ENCODE measurements around the gene FECH.
A peak's percentile ranks its signal among the peaks of the same experiment; 100 is the strongest.
"Not testable (repeated sequence)": the region's sequence is repeated elsewhere in the genome, so short reads cannot be mapped to it uniquely, and the experiment has no call there.

Gene FECH

DNA sequence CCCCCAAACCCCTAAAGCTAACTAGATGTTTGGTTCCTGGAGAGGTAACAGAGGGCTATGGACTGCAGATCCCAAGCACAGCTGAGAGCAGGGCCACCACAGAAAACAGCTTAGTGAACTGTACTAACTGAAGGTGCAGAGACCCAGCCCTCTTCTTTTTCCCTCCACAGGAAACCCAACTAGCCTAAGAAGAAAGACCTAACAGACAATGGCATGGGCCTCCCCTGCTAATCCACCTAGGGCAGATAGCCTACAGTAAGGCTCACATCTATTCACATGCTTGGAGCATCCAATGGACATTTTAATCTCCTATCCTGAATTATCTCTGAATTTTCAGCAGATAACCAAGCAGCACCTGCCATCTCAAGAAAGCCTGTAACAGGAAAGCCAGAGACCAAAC, 8.8 kb upstream of the FECH start:
- no peak for DNase-seq (ENCODE audit: low read depth in 2 of 2)
- TF ChIP-seq, protein P1, sequence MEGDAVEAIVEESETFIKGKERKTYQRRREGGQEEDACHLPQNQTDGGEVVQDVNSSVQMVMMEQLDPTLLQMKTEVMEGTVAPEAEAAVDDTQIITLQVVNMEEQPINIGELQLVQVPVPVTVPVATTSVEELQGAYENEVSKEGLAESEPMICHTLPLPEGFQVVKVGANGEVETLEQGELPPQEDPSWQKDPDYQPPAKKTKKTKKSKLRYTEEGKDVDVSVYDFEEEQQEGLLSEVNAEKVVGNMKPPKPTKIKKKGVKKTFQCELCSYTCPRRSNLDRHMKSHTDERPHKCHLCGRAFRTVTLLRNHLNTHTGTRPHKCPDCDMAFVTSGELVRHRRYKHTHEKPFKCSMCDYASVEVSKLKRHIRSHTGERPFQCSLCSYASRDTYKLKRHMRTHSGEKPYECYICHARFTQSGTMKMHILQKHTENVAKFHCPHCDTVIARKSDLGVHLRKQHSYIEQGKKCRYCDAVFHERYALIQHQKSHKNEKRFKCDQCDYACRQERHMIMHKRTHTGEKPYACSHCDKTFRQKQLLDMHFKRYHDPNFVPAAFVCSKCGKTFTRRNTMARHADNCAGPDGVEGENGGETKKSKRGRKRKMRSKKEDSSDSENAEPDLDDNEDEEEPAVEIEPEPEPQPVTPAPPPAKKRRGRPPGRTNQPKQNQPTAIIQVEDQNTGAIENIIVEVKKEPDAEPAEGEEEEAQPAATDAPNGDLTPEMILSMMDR (IDR thresholded peaks at IDR 0.05; ENCODE audit: low read depth, low read length): no peak

DNA sequence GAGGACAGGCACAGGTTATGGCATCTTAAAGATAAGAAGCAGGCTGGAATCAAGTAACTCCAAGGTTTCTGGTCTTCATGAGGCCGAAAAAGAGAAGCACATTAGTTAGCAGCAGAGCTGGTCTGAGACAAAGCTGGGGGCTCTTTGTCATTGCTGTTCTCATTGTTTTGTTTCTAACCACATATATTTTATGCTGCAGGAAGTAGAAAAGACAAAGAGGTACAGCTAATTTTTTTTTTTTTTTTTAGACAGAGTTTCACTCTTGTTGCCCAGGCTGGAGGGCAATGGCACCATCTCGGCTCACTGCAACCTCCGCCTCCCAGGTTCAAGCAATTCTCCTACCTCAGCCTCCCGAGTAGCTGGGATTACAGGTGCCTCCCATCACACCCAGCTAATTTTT, 6.2 kb upstream of the FECH start:
- peak in 1 of 2 donors; percentile 10 for DNase-seq (ENCODE audit: low read depth in 2 of 2)

More for the DNA sequence above, 8.8 kb upstream of the FECH start:
- H3K4me3 ChIP-seq (replicated peaks in 1 of 2; ENCODE audit: low read depth in 2 of 2, low read length in 2 of 2): no peak overlapping the region

DNA sequence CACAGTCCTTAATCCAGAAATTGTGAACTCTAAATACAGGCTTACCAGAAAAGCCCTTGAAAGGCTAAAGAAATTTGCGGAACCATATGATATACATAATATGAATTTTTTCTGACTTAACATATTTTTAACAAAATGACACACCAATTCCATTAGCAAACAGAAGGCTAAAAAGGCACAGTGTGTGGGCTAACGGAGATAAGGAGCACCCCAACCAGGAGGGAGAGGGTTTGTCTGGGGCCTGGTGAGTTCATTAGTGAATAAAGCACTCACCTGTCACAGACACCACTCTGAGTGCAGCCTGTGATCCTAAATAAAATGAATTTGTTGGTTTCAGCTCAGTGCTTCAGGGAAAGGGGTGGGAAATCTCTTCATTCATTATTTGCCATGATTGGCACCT, 2.7 kb upstream of the FECH start:
- TF ChIP-seq, protein P1 (IDR thresholded peaks at IDR 0.05; ENCODE audit: low read depth, low read length): no peak
- no peak for DNase-seq (ENCODE audit: low read depth in 2 of 2)
- no peak overlapping the region for H3K4me3 ChIP-seq (replicated peaks in 1 of 2; ENCODE audit: low read depth in 2 of 2, low read length in 2 of 2)

More for the DNA sequence above, 6.2 kb upstream of the FECH start:
- not testable (repeated sequence) for H3K4me3 ChIP-seq (replicated peaks in 1 of 2; ENCODE audit: low read depth in 2 of 2, low read length in 2 of 2)

DNA sequence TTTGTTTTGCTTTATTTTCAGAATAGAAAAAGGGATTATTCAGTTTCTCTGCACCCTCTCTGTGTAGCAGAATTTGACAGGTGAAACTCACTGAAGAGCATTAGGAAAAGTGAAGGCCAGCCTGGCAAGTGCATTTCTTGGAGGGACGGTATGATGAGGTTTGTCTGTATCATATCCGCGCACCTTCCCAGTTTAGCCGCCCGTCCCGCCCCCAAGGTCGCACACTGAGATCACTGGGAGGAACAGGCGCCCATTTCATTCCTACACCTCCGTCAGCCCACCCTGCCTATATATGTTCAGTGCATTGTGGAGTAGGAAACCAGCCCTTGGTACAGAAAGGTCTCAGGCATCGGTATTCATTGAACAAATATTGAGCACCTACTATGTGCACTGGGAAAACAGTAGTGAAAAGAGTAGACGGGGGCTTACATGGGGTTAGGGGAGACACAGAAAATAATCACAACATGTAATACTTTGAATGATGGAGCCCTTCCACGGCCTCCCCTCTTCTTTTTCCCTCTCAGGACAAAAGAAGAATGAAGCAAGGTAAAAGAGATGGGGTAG, 678 bp upstream of the FECH start:
- TF ChIP-seq, protein P1 (IDR thresholded peaks at IDR 0.05; ENCODE audit: low read depth, low read length): no peak
- H3K4me3 ChIP-seq (replicated peaks in 1 of 2; ENCODE audit: low read depth in 2 of 2, low read length in 2 of 2): peak overlapping the region in 1 of 2 donors; percentile 80
- DNase-seq (ENCODE audit: low read depth in 2 of 2): no peak

DNA sequence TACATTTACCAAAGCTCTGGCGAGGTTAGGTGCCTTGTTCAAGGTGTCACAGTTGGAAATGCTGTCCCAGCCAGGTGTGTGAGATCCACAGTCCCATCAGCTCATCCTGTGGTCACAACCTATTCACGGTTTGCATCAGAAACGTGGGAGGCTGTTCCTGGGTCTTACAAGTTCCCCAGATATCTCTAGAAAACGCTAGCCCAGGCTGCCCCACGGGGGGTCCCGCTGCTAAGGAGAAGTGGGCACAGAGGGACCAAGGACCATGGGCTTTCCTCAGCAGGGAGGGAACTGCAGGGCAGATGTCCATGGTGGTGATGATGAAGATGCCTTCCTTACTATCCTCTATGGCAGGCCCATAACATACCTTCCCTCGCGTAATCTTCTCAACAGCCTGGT, 649 bp downstream of the FECH start:
- peak overlapping the region; percentile 80 for H3K4me3 ChIP-seq (replicated peaks in 1 of 2; ENCODE audit: low read depth in 2 of 2, low read length in 2 of 2)
- TF ChIP-seq, protein P1 (IDR thresholded peaks at IDR 0.05; ENCODE audit: low read depth, low read length): no peak
- peak; percentile 1 to 3 for DNase-seq (ENCODE audit: low read depth in 2 of 2)

DNA sequence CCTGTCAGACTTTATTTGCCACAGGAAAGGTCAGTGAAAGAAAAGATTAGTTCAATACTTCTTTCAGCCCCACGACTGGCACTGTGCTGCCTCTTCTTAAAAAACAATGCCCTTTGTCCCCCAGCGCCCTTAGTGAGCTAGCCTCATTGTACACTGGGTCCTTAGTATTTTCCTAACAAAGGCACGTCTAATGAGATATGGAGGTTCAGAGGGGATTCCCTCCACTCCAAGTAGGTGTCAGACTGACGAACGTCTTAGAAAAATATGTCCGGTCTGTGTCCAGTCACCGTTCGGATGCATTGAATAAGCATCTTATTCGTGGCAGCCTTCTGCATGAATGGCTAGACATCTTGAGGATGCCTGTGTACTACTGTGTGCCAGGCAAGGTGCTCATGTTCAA, 1.1 kb downstream of the FECH start:
- peak; percentile 3 to 16 for DNase-seq (ENCODE audit: low read depth in 2 of 2)
- peak overlapping the region; percentile 80 for H3K4me3 ChIP-seq (replicated peaks in 1 of 2; ENCODE audit: low read depth in 2 of 2, low read length in 2 of 2)
- TF ChIP-seq, protein P1 (IDR thresholded peaks at IDR 0.05; ENCODE audit: low read depth, low read length): no peak

DNA sequence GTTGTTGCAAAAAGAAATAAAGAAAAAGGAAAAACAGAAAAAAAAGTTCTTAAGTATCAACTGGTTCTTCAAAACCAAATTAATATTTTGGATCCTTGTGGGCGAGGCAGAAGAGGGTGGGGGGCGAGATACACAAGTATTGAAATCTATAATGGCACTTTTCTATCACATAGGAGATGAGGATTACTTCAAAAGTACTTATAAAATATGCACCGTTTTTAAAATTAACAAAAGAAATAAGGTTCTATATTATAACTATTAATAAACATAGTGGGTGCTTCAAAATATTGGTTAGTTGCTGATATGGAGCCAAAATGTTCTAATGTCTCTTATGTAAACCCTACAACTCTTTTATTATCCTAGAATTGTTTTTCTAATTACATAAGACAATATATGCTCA, 2.1 kb downstream of the FECH start:
- TF ChIP-seq, protein P1 (IDR thresholded peaks at IDR 0.05; ENCODE audit: low read depth, low read length): no peak
- no peak overlapping the region for H3K4me3 ChIP-seq (replicated peaks in 1 of 2; ENCODE audit: low read depth in 2 of 2, low read length in 2 of 2)
- no peak for DNase-seq (ENCODE audit: low read depth in 2 of 2)

Measured in cardiac fibroblast (primary cell).